Measurements from ENCODE around the gene YWHAH. TPM values are rescaled to one million over a fixed set of nuclear protein-coding genes. Genes with fewer than 3 reads are reported as not detected.

The YWHAH gene
- polyA plus RNA-seq, 3 donors: 59.5 to 136 (median 132) TPM

DNA sequence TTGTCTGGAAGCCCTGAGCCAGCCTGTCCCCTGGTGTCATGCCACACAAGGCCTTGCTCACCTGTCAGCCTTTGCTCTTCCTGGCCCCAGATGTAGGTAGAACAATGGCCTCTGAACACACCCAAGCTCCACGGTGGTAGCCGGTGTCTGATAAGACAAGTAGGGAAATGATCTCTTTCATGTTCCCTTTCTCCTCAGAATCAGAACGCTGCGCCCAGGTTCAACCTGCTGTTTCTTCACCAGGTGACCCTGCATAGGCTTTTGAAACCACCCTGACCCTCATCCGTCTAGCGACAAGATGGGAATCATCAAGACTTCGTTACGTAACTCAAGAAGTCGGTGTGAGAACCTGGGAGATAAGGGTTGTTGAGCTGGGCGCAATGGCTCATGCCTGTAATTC is 28.7 kb upstream of the YWHAH start:
- H2AFZ ChIP-seq (ENCODE audit: insufficient read depth, low read depth, low read length, poor library complexity, severe bottlenecking): no peak overlapping the region
- no peaks in the 10 kb centered on the region for H3K79me2 ChIP-seq (ENCODE audit: insufficient read depth, low read length)
- Mint-ChIP-seq H3K4me3 (no peak overlapping the region), H3K4me1 (peaks cover 60% of the 10 kb centered on the region), H3K27ac (peak overlapping the region in 1 of 7 donors; percentile 3), H3K27me3 (ENCODE audit: low read depth in 3 of 3) (peaks cover 0 to 1% (median 0%) of the 10 kb centered on the region in 3 donors), H3K36me3 (peaks cover 9 to 19% of the 10 kb centered on the region in 2 donors), H3K9me3 (peaks cover 0 to 2% (median 0%) of the 10 kb centered on the region in 7 donors)
- WGBS (ENCODE audit: insufficient coverage): 100% methylated on average over 1 of the region's 10 CpGs
- no peak for DNase-seq
- no peak overlapping the region for H3K4me3 ChIP-seq (replicated peaks in 1 of 3; ENCODE audit: low read depth in 2 of 3, low read length in 3 of 3)
- H3K4me1 ChIP-seq (ENCODE audit: control insufficient read depth in 1 of 2, insufficient read depth in 2 of 2, low read length in 2 of 2): peaks cover 52 to 55% of the 10 kb centered on the region in 2 donors
- H3K27me3 ChIP-seq (ENCODE audit: control insufficient read depth in 2 of 2, insufficient read depth in 2 of 2, low read length in 2 of 2): no peaks in the 10 kb centered on the region
- H4K20me1 ChIP-seq (ENCODE audit: insufficient read depth, low read length): no peaks in the 10 kb centered on the region
- no peak overlapping the region for H3K9ac ChIP-seq (ENCODE audit: insufficient read depth, low read length, poor library complexity, severe bottlenecking)
- no peak overlapping the region for H3K4me2 ChIP-seq (replicated peaks; ENCODE audit: extremely low read depth, low read length, poor library complexity, severe bottlenecking)
- no peak overlapping the region for H3K27ac ChIP-seq (ENCODE audit: low read depth in 1 of 2, low read length in 2 of 2)
- intact Hi-C loops (cut with micrococcal nuclease): loop anchor here (5.0 kb wide), 1 partner anchor 37 kb away; no protein-coding TSS in a partner anchor
- H3K36me3 ChIP-seq (replicated peaks in 1 of 2; ENCODE audit: control insufficient read depth in 1 of 2, insufficient read depth in 2 of 2, low read length in 2 of 2): peaks cover 0 to 6% of the 10 kb centered on the region in 2 donors
- TF ChIP-seq, protein P1, sequence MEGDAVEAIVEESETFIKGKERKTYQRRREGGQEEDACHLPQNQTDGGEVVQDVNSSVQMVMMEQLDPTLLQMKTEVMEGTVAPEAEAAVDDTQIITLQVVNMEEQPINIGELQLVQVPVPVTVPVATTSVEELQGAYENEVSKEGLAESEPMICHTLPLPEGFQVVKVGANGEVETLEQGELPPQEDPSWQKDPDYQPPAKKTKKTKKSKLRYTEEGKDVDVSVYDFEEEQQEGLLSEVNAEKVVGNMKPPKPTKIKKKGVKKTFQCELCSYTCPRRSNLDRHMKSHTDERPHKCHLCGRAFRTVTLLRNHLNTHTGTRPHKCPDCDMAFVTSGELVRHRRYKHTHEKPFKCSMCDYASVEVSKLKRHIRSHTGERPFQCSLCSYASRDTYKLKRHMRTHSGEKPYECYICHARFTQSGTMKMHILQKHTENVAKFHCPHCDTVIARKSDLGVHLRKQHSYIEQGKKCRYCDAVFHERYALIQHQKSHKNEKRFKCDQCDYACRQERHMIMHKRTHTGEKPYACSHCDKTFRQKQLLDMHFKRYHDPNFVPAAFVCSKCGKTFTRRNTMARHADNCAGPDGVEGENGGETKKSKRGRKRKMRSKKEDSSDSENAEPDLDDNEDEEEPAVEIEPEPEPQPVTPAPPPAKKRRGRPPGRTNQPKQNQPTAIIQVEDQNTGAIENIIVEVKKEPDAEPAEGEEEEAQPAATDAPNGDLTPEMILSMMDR (IDR thresholded peaks at IDR 0.05): no peak
- no peaks in the 10 kb centered on the region for H3K9me3 ChIP-seq (replicated peaks in 1 of 2; ENCODE audit: control insufficient read depth in 1 of 2, insufficient read depth in 1 of 2, low read length in 2 of 2)

DNA sequence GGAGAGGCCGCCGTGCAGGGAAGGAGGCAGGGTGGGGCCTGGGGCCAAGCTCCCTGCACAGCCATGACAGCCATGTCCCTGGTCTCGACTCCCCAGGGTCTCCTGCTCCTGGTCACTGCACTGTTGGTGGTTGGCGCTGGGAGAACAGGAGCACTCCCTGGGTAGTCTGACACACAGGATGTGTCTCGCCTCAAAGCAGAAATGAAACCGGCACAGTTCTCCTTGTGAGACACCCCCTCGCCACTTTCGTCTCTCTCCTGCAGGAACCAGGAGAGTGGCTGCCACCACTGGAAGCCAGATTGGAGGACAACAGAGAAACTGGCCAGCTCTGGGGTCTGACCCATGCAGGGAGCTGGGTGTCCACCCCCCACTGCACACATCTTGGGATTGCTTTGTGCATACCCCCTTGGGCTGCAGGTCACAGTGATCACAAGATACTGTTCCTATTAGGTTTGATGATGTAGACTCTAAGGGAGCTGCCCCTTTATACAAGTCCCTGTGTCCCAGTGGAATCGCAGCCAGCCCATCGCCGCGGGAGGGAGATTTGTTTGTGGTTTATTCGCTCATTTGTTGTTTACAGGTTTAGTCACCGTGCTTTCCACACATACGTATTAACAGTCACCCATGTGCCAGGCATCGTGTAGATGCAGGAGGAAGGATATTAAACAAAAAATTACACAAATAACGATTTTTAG is 27.0 kb upstream of the YWHAH start:
- TF ChIP-seq, protein P1 (IDR thresholded peaks at IDR 0.05): no peak
- peaks cover 3 to 8% of the 10 kb centered on the region in 2 donors for H3K36me3 Mint-ChIP-seq
- Histone ChIP-seq H3K9ac (ENCODE audit: insufficient read depth, low read length, poor library complexity, severe bottlenecking) (peak overlapping the region; percentile 35), H3K4me1 (ENCODE audit: control insufficient read depth in 1 of 2, insufficient read depth in 2 of 2, low read length in 2 of 2) (peaks cover 70 to 73% of the 10 kb centered on the region in 2 donors), H2AFZ (ENCODE audit: insufficient read depth, low read depth, low read length, poor library complexity, severe bottlenecking) (peak overlapping the region; percentile 38), H4K20me1 (ENCODE audit: insufficient read depth, low read length) (no peaks in the 10 kb centered on the region), H3K27ac (ENCODE audit: low read depth in 1 of 2, low read length in 2 of 2) (peak overlapping the region; percentile 52 to 79), H3K4me3 (replicated peaks in 1 of 3; ENCODE audit: low read depth in 2 of 3, low read length in 3 of 3) (peak overlapping the region in 2 of 3 experiments; percentile 20 to 68), H3K4me2 (replicated peaks; ENCODE audit: extremely low read depth, low read length, poor library complexity, severe bottlenecking) (peak overlapping the region; percentile 75), H3K27me3 (ENCODE audit: control insufficient read depth in 2 of 2, insufficient read depth in 2 of 2, low read length in 2 of 2) (no peaks in the 10 kb centered on the region), H3K9me3 (replicated peaks in 1 of 2; ENCODE audit: control insufficient read depth in 1 of 2, insufficient read depth in 1 of 2, low read length in 2 of 2) (no peaks in the 10 kb centered on the region), H3K79me2 (ENCODE audit: insufficient read depth, low read length) (no peaks in the 10 kb centered on the region), H3K36me3 (replicated peaks in 1 of 2; ENCODE audit: control insufficient read depth in 1 of 2, insufficient read depth in 2 of 2, low read length in 2 of 2) (no peaks in the 10 kb centered on the region)
- H3K4me3 Mint-ChIP-seq: peak overlapping the region; percentile 65 to 84
- intact Hi-C loops (cut with micrococcal nuclease): loop anchor here (5.0 kb wide), 1 partner anchor 35 kb away; no protein-coding TSS in a partner anchor
- WGBS (ENCODE audit: insufficient coverage): 1% methylated on average over 8 of the region's 17 CpGs
- peak; percentile 74 to 90 (median 84) for DNase-seq
- H3K9me3 Mint-ChIP-seq: peaks cover 0 to 2% (median 0%) of the 10 kb centered on the region in 7 donors
- H3K27ac Mint-ChIP-seq: peak overlapping the region; percentile 73 to 91 (median 86)
- peaks cover 0 to 1% (median 0%) of the 10 kb centered on the region in 3 donors for H3K27me3 Mint-ChIP-seq (ENCODE audit: low read depth in 3 of 3)
- H3K4me1 Mint-ChIP-seq: peaks cover 73% of the 10 kb centered on the region

Data from CD14-positive monocyte (primary cell).